ENCODE data around the gene ATP2B2.

The ATP2B2 gene

GRCh38 chr3:10338591-10339353 lies 166.6 kb downstream of the ATP2B2 start:
- DNase-seq: no peak

- DNase-seq: no peak
These were observed 167.3 kb downstream of the ATP2B2 start for GRCh38 chr3:10338164-10338470.

DNA sequence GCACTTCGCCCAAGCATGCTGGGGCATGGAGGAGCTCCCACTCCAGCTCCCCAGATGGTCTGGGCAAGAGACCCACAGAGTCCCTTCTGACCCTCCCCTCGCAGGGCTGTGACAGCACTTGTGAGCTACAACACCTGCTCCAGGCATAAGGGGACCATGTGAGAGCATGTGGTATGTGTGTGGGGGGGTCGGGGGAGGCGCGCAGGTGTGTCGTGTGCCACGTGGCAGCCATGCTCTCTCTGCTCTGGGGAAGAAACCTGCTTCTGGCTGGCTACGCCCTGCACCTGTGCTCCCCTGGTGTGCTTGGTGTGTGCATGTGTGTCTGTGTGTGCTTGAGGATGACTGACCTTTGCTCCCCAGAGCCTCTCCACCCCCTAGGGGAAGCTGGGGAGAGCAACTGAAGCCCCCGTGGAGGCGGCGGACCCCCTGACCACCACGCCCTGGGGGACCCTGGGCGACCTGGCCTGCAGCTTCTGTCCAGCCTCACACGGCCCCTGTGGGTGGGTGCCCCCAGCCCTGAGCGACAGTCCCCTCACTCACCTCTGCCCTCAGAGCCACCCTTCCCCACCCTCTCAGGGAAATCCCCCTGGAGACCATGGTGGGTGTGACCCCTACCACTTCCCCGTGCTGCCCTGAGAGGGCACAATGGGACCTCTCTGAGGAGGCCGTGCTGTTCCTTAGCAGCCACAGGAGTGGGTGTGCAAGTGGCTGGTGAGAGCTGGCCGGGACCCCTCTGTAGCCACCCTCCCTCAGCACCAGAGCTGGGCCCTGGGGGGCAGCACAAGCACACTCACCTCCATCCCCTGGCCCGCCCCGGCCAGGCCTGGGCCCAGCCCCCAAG lies 167.8 kb downstream of the ATP2B2 start:
- no peak for DNase-seq

DNA sequence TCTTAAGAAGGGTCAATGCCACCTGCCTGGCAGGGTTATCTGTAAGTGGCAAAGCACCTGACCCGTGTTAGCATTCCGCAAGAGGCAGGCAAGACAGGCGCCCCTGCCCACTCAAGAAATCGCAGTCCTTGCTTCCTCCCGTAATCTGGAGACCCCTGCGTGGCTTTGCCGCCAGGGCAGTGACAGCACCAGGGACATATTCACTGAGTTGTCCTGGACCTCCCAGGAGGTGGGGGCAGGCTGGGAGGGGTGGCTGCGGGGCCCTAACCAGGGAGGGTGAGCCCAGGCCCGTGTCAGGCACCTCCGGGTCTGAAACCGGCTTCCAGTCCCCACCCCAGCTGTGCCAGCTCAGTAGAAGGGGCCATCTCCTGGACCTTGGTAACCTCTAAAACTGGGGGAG lies 168.6 kb downstream of the ATP2B2 start:
- no peak for DNase-seq

DNA sequence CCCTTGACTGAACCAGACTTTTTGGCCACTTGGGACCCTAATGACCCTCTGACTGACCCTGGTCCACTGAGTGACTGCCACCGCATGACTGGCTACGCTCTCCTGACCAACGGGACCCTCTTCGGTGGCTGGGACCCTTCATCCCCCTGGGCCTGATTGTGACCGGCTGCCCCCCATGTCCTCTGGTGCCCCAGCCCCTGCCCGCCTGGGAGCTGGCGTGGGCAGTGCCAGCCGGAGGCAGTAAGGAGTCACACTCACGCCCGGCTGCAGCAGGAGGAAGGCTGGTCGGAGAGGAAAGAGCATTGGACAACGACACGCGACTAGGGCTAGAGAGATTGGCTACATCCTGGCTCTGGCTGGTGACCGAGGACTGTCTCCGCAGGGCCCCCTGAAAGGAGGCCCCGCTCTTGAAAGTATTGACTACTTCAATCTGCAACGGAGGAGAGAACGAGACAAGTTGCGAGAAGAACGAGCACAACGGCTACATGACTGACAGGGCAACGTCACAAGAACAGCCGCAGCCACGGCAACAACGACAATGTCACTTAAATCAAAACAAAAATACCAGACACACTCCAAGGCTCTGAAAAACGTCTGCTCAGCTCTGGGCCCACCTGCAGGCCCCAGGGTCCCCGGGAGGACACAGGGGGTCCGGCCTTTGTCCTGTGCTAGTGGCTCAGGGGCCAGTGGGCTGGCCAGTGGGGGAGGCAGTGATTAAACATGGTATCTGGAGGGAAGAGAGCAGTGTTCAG lies 169.3 kb downstream of the ATP2B2 start:
- DNase-seq: no peak

- no peak for DNase-seq
These were observed 170.1 kb downstream of the ATP2B2 start for GRCh38 chr3:10335190-10335738.

- DNase-seq: no peak
These were observed 170.9 kb downstream of the ATP2B2 start for GRCh38 chr3:10334459-10334858.

GRCh38 chr3:10334042-10334441 lies 171.3 kb downstream of the ATP2B2 start:
- no peak for DNase-seq

DNA sequence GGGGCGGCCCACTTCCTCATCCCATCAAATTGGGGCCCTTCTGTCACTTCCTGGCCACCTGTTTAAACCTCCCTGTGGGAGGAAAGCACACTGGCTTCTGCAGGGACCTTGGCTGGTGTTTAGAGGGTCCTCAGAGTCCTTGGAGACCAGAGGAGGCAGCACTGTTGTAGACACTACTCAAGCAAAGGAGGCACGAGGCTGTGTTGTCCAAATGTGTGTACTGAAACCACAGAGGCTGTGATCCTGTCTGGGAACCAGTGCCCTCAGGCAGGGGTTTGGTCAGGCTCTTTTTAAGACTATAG lies 172.1 kb downstream of the ATP2B2 start:
- DNase-seq: no peak

DNA sequence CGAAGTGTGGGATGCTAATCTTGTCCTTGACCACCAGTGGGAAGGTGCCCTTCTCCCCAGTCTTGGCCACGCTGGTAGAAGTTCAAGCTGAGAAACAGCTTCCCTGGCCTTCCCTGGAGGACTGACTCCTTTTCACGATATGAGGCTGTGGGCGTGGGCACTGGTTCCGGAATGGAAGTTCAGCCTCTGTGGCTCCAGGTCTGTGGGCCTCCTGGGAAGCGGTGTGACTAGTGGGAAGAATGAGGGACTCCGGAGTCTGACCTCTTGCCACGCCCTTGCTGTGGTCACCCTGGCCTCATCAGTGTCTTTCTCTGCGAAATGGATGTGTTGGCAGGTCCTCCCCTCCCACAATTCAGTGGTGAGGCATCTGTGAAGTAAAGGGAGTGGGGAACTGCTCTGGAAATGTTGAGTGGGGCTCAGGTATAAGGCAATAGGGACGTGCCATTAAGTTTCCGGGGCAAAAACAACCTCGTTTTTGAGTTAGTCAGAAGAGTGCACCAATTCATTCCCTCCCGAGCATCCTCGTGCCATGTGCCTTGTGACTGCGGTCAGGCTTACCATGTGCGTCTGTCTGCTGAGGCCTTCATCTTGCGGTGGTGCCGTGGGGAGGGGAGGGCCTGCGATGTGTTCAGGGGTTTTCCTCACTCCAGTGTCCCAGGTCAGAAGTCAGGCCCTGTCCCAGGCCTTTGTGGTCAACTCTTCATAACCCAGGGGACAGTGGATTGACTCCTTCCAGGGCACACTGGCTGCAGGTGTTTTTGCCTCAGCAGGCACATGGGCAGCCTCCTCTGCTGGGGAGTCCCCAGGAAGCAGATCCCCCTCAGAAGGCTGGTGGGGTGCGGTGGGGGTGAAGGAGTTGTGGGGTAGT lies 172.7 kb downstream of the ATP2B2 start:
- no peak for DNase-seq

GRCh38 chr3:10331320-10331719 lies 174.1 kb downstream of the ATP2B2 start:
- DNase-seq: no peak

- DNase-seq: no peak
These were observed 175.1 kb downstream of the ATP2B2 start for GRCh38 chr3:10330319-10330718.

DNA sequence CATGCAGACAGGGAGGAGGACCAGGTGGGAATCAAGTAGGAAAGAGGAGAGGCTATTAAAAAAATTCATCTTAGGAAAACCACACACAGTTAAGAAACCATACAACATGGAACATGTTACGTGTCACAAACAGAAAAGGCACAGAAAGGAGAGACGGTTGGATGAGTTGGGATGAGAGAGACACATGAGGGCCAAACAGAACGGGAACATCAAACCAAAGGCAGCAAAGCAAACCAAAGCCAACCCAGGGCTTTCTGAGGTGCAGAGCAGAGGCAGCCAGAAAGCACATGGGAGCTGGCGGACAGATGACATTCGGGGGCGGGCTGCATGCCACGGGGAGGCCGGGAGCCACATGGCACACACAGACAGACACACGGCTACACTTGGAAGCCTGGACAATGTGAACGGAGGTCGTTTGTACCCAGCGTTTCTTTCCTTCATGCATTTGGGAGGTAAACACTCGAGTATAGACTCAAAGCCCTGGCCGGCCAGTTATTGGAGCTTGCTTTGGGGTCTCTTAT lies 175.8 kb downstream of the ATP2B2 start:
- DNase-seq: no peak

DNA sequence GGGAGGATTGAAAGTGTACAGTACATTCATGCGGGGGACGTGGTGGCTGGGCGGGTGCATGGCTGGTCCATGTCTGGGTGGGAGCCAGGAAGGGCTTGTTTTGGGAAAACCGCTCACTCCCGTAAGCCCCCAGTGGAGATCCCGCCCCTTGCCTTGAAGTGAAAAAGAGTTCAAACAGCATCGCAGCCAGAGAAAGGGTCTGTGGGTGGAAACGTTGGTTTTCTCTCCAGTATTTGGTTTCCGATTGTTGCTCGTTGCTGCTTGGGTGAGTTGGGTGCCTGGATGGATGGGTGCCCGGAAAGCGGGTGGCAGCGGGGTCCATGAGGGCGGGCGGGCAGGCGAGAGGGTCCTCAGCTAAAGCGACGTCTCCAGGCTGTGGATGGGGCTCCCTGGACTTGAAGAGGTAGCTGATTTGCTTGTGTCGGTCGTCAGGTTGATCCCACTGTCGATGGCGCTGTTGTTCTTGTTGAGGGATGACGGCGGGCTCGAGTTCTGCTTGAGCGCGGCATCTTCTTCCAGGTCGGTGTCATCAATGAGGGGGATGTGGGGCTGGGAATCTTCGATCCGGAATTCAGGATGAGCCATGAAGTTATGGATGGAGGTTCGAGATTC lies 176.8 kb downstream of the ATP2B2 start:
- no peak for DNase-seq

DNA sequence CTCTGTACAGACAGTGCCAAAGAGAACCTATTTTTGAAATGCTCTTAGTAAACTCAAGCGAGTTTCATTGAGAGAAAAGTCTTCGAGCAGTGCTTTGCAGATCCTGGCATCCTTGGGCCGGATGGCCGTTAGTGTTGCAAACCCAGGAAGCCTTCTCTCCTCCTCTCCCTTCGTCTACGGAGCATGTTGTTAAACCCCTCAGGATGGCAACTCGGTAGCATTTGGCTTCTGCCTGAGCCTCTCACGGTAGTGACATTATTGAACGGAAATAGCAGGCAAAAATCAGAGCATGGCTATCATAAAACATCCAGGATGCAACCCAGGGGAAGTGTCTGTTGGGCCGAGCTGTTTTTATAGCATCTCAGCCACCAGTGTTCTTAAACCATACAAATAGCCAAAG lies 177.8 kb downstream of the ATP2B2 start:
- DNase-seq: no peak

DNA sequence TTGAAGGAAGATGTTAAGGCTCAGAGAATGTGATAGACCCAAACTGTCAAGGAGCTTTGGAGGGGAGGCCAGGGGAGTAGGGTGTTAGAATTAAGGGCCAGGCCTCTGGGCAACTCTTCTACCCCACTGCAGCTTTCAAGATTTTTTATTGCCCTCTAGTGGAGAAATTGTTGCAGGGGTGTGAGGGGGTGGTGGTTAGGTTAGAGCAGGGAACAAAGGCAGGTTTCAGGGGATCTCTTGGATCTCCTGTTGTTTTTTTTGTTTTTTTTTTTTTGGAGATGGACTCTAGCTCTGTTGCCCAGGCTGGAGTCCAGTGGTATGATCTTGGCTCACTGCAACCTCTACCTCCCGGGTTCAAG lies 183.1 kb downstream of the ATP2B2 start:
- peak; percentile 55 for DNase-seq

GRCh38 chr3:10321630-10322351 lies 183.6 kb downstream of the ATP2B2 start:
- DNase-seq: no peak

GRCh38 chr3:10320320-10320677 lies 185.1 kb downstream of the ATP2B2 start:
- DNase-seq: no peak

- no peak for DNase-seq
These were observed 185.6 kb downstream of the ATP2B2 start for GRCh38 chr3:10319804-10320203.

- no peak for DNase-seq
These were observed 186.1 kb downstream of the ATP2B2 start for GRCh38 chr3:10319251-10319650.

GRCh38 chr3:10317961-10318350 lies 187.4 kb downstream of the ATP2B2 start:
- DNase-seq: no peak
